Right kidney (tissue), 1 donor: ENCODE results near the gene MORN4.

Source experiments
- DNase-seq: peaks from one replicate; pipeline ENCODE4 v3.0.0-alpha.2; 2016

Gene MORN4

GRCh38 chr10:97574374-97575126 is 58.8 kb downstream of the MORN4 start:
- peak; percentile 27 for DNase-seq

GRCh38 chr10:97573672-97574071 is 59.6 kb downstream of the MORN4 start:
- no peak for DNase-seq

- no peak for DNase-seq
These were observed 60.3 kb downstream of the MORN4 start for GRCh38 chr10:97573021-97573420.

GRCh38 chr10:97572214-97572989 is 60.9 kb downstream of the MORN4 start, which contains the start of gene ANKRD2:
ANKRD2 (plus strand) TSS chr10:97572779; CDS start chr10:97572789, 10 bp downstream.
- DNase-seq, result peak; percentile 58

- no peak for DNase-seq
These were observed 61.7 kb downstream of the MORN4 start for GRCh38 chr10:97571622-97572021.

GRCh38 chr10:97570789-97571471 is 62.4 kb downstream of the MORN4 start:
- no peak for DNase-seq

- no peak for DNase-seq
These were observed 63.0 kb downstream of the MORN4 start for GRCh38 chr10:97570146-97570788.

GRCh38 chr10:97567891-97568290 is 65.4 kb downstream of the MORN4 start:
- no peak for DNase-seq

GRCh38 chr10:97566336-97566996 is 66.8 kb downstream of the MORN4 start:
- DNase-seq, result no peak

GRCh38 chr10:97564776-97565175 is 68.5 kb downstream of the MORN4 start:
- DNase-seq, result no peak
